GM12878 (cell line): ENCODE measurements around the gene ZNF234. TPM values are rescaled to one million over a fixed set of nuclear protein-coding genes. Genes with fewer than 3 reads are reported as not detected.

Experiments
- ASH2L ChIP-seq: fragments of 300-600, 200-600 bp; sonication (generic); IDR thresholded peaks from 2 replicates; pipeline ENCODE4 v1.6.1; 2017; ENCODE audit warnings: low read depth, mild to moderate bottlenecking, borderline replicate concordance
- ATF3 ChIP-seq: IDR thresholded peaks from 2 replicates; pipeline ENCODE4 v1.6.1; 2011; ENCODE audit warnings: low read depth, mild to moderate bottlenecking, low read length, moderate library complexity, borderline replicate concordance; ENCODE audit errors: extremely low read depth
- ATF7 ChIP-seq: fragments of 450-650 bp; IDR thresholded peaks from 2 replicates; pipeline ENCODE4 v1.6.1; 2016; ENCODE audit warnings: low read depth, mild to moderate bottlenecking
- BRCA1 ChIP-seq: IDR thresholded peaks from 2 replicates; pipeline ENCODE4 v1.6.1; 2011; ENCODE audit warnings: low read depth, low read length, improper control_type of control experiment
- CHD1 ChIP-seq: IDR thresholded peaks from 2 replicates; pipeline ENCODE4 v1.6.1; 2012; ENCODE audit warnings: low read depth, low read length, improper control_type of control experiment
- CHD2 ChIP-seq: IDR thresholded peaks from 2 replicates; pipeline ENCODE4 v1.6.1; 2011; ENCODE audit warnings: low read depth, low read length, improper control_type of control experiment, borderline replicate concordance
- CTCF ChIP-seq, 3 experiments: IDR thresholded peaks in 2 of 3; conservative IDR thresholded peaks in 1 of 3; 2 replicates each; pipeline ENCODE4 v1.5.1; 2011; ENCODE audit warnings: low read depth in 3 of 3, low read length in 3 of 3, mild to moderate bottlenecking in 3 of 3, control low read depth in 2 of 3, moderate library complexity in 2 of 3, inconsistent platforms in 1 of 3, mixed read lengths in 1 of 3; ENCODE audit not compliant: control insufficient read depth in 2 of 3, insufficient read depth in 1 of 3; ENCODE audit errors: extremely low read depth in 1 of 3
- IRF5 ChIP-seq: fragments of 450-650 bp; IDR thresholded peaks from 2 replicates; pipeline ENCODE4 v1.6.1; 2017; ENCODE audit warnings: borderline replicate concordance
- KAT2A ChIP-seq: conservative IDR thresholded peaks from 2 replicates; pipeline ENCODE4 v1.6.1; 2011; ENCODE audit warnings: low read depth, low read length; ENCODE audit not compliant: control insufficient read depth
- MEF2B ChIP-seq: fragments of 450-650 bp; IDR thresholded peaks from 2 replicates; pipeline ENCODE4 v1.6.1; 2018; ENCODE audit warnings: mild to moderate bottlenecking, moderate library complexity; ENCODE audit not compliant: partially characterized antibody, poor library complexity, severe bottlenecking
- NFXL1 ChIP-seq: fragments of 450-650 bp; IDR thresholded peaks from 2 replicates; pipeline ENCODE4 v1.6.1; 2017; ENCODE audit warnings: antibody characterized with exemption, mild to moderate bottlenecking, borderline replicate concordance
- SKIL ChIP-seq: fragments of 450-650 bp; IDR thresholded peaks from 2 replicates; pipeline ENCODE4 v1.6.1; 2017; ENCODE audit warnings: mild to moderate bottlenecking, low read depth, inconsistent platforms; ENCODE audit not compliant: poor library complexity, severe bottlenecking
- SMAD1 ChIP-seq: fragments of 450-650 bp; IDR thresholded peaks from 2 replicates; pipeline ENCODE4 v1.6.1; 2018; ENCODE audit warnings: mild to moderate bottlenecking, low read depth; ENCODE audit not compliant: partially characterized antibody
- SPI1 ChIP-seq: IDR thresholded peaks from 2 replicates; pipeline ENCODE4 v1.6.1; 2011; ENCODE audit warnings: low read depth, mild to moderate bottlenecking, low read length, moderate library complexity, borderline replicate concordance; ENCODE audit not compliant: insufficient read depth
- STAT1 ChIP-seq: fragments of 450-650 bp; conservative IDR thresholded peaks from 2 replicates; pipeline ENCODE4 v1.6.1; 2014; ENCODE audit warnings: antibody characterized with exemption, mild to moderate bottlenecking
- USF1 ChIP-seq: IDR thresholded peaks from 2 replicates; pipeline ENCODE4 v1.6.1; 2011; ENCODE audit warnings: borderline replicate concordance, low read depth, mild to moderate bottlenecking, moderate library complexity, mixed read lengths, low read length; ENCODE audit not compliant: insufficient read depth; ENCODE audit errors: extremely low read length
- WRNIP1 ChIP-seq: IDR thresholded peaks from 2 replicates; pipeline ENCODE4 v1.6.1; 2011; ENCODE audit warnings: low read depth, low read length, improper control_type of control experiment, borderline replicate concordance
- ZBTB4 ChIP-seq: fragments of 450-650 bp; formaldehyde crosslinking; IDR thresholded peaks from 2 replicates; pipeline ENCODE4 v1.4.0; 2022; ENCODE audit warnings: mild to moderate bottlenecking, moderate library complexity
- polyA plus RNA-seq, 11 experiments: library from polyadenylated mRNA; depleted of rRNA in 4 of 11; unstranded in 6 of 11; stranded (reverse) in 5 of 11; fragments of >200 nt; fragmentation: Nextera tagmentation in 4 of 11; fragmentation: Illumina TruSeq in 1 of 11; extraction: Ambion mirVana in 4 of 11; extraction: Trizol in 1 of 11; gene quantifications; 1 replicate in 1 of 11; 2 replicates in 10 of 11; pipeline versions ENCODE4 v1.2.1 to v1.2.3, GENCODE V29; 2011 to 2016; ENCODE audit warnings: inconsistent platforms in 2 of 11, missing spikeins in 2 of 11, low read depth in 1 of 11
- total RNA-seq, 4 experiments: library from RNA; depleted of rRNA in 3 of 4; stranded (reverse); fragments of >200 nt in 3 of 4; fragmentation: Illumina TruSeq in 1 of 4; extraction: Trizol in 1 of 4; gene quantifications; 2 replicates each; pipeline versions ENCODE4 v1.2.1 to v1.2.3, GENCODE V29; 2013 to 2021

Gene ZNF234
- total and polyA plus RNA-seq, 10 of the 15 experiments (the other 5 are each of a cell fraction or from before 2014, with no cell fraction given): 2.7 to 10.5 (median 5.2) TPM

GRCh38 chr19:44113138-44113783 is 28.1 kb upstream of the ZNF234 start, which contains the start of gene ZNF225 (continued):
- TF ChIP-seq NFXL1 (no peak), ASH2L (no peak), STAT1 (0 out of 2 replicates have a peak, but pooled peaks have one; percentile 34), IRF5 (no peak), ATF7 (no peak), CHD2 (peak; percentile 76; the same call in 1 of the 2 replicates), CHD1 (no peak), ZBTB4 (CRISPR knock-in tag) (no peak), CTCF (IDR thresholded peaks at IDR 0.05 in 2 of 3, conservative IDR thresholded peaks at IDR 0.05 in 1 of 3; ENCODE audit: control insufficient read depth in 2 of 3, extremely low read depth in 1 of 3, insufficient read depth in 1 of 3, low read depth in 3 of 3, low read length in 3 of 3) (no peak), USF1 (no peak), KAT2A (no peak), SMAD1 (no peak), MEF2B (no peak), SKIL (peak; percentile 56), WRNIP1 (no peak), SPI1 (peak; percentile 79), ATF3 (peak; percentile 51; the same call in 1 of the 2 replicates), BRCA1 (no peak)
